Right lung (tissue), 5 donors: Measurements from ENCODE around the gene GKN2. TPM values are rescaled to one million over a fixed set of nuclear protein-coding genes. Genes with fewer than 3 reads are reported as not detected.
"Not testable (repeated sequence)": the region's sequence is repeated elsewhere in the genome, so short reads cannot be mapped to it uniquely, and the experiment has no call there.

Experiments used
- DNase-seq, 2 donors: peaks; one replicate each; pipeline ENCODE4 v3.0.0-alpha.2; 2013
- polyA plus RNA-seq, 5 donors: library from polyadenylated mRNA; unstranded; fragments of 120-200 nt; gene quantifications; one replicate each; pipeline versions ENCODE4 v1.2.1 to v1.2.3, GENCODE V29; 2013; ENCODE audit warnings: inconsistent platforms in 1 of 5, low replicate concordance in 1 of 5; ENCODE audit not compliant: insufficient read length in 5 of 5, insufficient read depth in 1 of 5

The GKN2 gene
- polyA plus RNA-seq, 5 donors, result 1.5 to 2.3 (median 1.9) TPM

- DNase-seq, result no peak
Measured at GRCh38 chr2:68964282-68964681, 11.6 kb upstream of the GKN2 start.

DNA sequence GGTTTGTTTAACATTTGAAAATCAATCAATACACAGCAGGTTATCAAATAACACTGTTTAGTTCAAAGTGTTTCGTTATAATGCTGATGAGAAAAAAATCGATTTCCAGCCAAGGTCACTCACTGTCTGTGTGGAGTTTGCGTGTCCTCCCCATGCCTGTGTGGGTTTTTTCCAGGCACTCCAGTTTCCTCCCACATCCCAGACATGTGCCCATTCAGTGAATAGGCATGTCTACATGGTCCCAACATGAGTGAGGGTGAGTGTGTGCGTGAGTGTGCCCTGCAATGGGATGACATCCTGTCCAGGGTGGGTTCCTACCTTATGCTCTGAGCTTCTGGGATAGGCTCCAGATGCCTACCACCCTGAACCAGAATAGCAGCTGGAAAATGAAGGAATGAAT is 8.7 kb upstream of the GKN2 start:
- DNase-seq, result no peak

DNA sequence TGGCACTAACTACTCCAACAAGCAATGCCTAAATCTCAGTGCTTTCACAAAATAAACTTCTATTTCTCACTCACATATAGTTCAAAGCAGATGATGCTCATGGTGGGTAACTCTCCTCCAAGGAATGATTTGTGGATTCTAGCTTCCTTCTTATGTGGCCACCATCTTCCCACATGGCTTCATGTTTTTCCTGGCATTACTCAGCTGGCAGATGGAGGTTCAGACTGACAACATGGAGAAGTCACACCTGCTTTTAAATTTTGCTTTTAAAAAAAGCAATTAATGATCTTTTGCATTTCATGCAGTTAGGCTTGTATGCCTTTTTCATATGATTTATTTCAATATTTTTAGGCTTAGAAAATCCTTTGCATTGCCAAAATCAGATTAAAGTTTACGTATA is 6.3 kb upstream of the GKN2 start:
- no peak for DNase-seq

DNA sequence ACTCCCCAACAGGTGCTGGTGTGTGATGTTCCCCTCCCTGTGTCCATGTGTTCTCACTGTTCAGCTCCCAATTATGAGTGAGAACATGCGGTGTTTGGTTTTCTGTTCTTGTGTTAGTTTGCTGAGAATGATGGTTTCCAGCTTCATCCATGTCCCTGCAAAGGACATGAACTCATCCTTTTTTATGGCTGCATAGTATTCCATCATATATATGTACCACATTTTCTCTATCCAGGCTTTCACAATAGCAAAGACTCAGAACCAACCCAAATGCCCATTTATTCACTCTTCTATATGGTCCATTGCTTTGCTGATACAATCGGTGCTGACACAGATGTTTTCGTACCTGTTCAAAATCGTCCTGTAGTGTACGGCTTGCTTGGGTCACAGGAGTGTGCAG is 2.7 kb upstream of the GKN2 start:
- DNase-seq, result not testable (repeated sequence)

DNA sequence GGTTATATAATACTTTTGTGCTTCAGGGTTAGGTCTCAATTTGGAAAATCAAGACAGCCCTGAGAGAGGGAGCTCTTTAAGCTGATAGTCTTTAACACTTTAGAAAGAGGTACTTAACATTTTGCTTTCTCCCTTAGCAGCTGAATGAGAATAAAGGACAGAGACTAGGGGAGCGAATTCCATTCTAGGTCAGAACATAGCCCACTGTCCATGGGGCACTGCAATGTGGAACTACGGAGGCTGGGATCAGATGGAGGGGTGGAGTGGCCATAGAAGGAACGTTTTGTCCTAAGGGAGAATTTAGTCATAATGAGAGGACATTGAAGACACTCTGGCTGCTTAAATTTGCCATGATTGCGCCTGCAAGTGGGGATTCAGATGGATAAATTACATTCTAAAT is 794 bp downstream of the GKN2 start:
- DNase-seq, result no peak

DNA sequence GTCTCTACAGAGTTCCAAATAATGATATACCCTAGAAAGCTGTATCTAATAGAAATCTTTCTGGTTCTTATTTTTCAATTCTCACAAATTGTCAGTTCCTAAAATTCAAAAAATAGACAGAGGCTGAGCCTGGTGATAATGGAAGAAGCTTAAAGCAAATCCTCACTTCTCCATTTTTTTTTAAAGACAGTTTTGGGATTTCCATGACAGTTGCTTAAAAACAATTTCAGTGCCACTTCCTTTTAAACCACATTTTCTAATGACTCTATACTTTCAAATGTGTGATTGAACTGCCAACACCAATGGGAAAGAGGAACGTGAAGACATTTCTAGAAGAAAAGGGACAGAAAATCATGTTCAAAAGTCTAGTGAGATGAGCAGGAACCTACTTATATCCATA is 4.0 kb downstream of the GKN2 start:
- no peak for DNase-seq

GRCh38 chr2:68946117-68946516 is 6.6 kb downstream of the GKN2 start:
- no peak for DNase-seq

DNA sequence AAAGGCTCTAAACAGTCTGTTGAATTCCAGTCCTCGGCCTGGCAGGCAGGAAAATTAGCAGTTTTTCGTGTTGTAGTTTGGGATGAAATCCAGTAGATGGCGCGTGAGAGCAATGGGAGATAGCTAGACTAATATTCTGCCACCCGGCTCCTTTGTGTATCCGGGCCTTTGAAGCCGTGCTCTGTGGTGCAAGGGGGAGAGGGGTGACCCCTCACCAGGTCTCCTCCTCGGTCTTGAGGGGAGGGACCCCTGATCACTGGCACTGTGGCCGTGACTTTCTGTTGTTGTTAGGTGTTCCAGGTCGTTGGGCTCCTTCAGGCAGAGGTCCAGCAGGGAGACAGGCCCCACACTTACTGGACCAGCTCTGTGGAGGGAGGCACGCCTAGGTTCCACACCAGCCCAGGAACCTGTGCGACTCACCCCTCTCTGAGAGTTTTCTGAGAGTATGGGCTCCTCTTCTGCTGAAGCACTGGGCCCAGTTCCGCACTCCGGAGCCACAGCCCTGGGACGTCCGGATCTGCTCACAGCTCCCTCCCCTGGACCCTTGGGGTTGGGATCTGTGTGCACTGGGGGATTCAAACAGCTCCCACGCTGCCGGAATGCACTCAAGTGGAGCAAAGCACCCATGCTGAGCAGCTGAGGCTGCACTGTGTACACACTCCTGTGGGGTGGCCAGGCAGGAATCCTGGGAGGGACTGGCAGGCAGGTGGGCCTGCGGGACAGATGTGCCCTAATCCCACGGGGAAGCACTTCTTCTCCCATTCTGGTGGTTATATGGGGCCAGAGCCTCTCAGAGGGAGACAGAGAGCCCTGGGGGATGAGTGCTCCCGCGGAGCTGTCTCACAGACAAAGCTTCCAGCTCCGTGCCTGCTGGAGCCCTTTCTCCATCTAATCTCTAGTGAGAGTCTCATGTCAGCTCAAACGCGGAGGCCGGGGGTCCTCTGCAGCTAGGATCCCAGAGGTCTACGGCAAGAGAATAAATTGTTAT is 8.8 kb downstream of the GKN2 start:
- DNase-seq, result peak; percentile 62 to 74

DNA sequence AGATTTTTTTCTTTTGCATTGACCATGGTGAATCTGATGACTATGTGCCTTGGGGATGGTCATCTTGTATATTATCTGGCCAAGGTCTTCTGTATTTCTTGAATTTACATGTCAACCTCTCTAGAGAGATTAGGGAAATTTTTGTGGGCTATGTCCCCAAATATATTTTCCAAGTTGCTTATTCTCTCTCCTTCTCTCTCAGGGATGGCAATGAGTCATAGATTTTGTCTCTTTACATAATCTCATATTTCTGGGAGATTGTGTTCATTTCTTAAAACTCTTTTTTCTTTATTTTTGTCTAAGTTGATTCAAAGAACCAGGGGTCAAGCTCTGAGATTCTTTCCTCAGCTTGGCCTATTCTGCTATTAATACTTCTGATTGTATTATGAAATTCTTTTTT is 9.9 kb downstream of the GKN2 start:
- no peak for DNase-seq

- DNase-seq, result no peak
Measured at GRCh38 chr2:68940369-68940768, 12.3 kb downstream of the GKN2 start.

DNA sequence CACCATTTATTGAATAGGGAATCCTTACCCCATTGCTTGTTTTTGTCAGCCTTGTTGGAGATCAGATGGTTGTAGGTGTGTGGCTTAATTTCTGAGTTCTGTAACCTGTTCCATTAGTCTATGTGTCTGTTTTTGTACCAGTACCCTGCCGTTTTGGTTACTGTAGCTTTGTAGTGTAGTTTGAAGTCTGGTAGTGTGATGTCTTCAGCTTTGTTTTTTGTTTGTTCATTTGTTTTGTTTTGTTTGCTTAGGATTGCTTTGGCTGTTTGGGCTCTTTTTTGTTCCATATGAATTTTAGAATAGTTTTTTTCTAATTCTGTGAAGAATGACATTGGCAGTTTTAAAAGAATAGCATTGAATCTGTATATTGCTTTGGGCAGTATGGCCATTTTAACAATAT is 12.7 kb downstream of the GKN2 start:
- DNase-seq, result no peak

DNA sequence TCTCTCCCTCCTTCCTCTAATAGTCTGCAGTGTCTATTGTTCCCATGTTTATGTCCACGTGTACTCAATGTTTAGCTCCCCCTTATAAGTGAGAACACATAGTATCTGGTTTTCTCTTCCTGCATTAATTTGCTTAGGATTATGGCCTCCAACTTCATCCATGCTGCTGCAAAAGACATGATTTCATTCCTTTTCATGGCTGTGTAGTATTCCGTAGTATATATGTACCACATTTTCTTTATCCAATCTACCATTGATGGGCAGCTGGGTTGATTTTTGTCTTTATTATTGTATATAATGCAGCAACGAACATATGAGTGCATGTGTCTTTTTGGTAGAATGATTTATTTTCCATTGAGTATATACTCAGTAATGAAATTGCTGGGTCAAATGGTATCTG is 13.8 kb downstream of the GKN2 start:
- no peak for DNase-seq

DNA sequence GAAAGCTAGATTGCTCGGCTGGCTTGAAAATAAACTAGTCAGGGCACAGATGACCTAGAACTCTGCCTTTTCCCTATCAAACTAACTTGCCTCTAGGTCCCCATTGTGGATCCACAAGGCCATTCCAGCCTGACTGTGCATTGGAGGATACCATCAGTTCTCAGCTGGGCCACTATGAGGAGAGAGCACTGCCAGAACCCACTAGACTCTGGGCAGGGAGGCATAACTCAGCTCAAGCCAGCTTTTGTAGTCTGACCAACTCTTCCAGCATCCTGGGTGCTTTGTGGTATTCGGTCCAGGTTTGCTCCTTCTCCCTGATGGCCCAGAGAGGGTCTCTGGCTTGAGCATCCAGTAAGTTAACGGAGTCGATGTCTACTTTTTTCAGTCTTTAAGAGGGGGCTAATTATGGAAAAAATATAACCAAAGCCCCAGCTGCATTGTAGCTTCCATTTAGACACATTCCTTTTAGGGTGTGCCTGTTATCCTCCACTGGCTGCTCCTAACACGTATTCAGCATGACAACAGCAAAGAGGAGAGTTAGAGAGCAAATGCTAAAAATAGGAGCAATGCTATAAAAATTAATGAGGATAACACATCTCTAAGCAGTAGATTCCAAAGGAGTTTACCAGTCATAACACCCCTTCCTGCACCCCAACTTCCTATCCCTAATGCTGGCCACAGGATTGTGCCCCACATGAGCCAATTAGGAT is 15.2 kb downstream of the GKN2 start:
- no peak for DNase-seq

GRCh38 chr2:68936889-68937288 is 15.8 kb downstream of the GKN2 start:
- DNase-seq, result no peak

DNA sequence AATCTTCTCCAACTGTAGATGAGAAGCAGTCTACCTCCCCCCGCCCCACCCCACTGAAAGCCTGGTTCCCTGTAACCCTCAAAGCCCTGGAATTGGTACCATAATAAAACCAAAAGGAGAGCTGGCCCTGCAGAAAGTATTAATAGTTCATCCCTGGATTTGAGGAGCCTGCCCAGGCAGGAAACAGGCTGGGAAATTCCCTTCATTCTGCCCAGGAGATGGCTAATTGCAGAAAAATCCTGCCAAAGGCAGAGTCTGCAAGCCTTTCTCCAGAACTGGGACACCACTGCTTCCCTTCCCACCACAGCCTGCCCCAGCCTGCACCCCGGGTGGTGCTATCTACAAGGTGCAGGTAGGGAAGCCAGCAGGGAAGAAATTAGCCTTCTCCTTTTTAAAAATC is 16.3 kb downstream of the GKN2 start:
- no peak for DNase-seq

GRCh38 chr2:68935471-68935870 is 17.2 kb downstream of the GKN2 start:
- no peak for DNase-seq

GRCh38 chr2:68934021-68934420 is 18.7 kb downstream of the GKN2 start:
- no peak for DNase-seq

GRCh38 chr2:68932402-68932801 is 20.3 kb downstream of the GKN2 start:
- no peak for DNase-seq

DNA sequence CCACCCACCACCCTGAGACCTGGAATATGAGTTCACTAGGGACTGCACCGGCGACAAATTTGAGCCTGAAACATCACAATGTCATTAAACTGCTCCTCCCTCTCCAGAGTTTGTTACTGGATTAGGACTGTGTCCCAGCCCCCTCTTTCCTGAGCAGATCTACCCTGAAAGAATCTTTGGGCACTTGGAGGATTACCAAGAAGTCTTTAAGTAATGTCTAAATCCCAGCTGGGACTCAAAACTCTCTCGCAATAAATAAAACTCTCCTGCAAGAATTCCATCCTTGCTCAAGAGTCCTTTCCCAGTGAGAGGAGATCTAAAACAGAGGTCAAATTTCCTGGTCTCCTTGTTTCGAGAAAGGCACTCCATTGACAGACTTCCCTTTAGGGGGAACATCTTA is 20.9 kb downstream of the GKN2 start:
- DNase-seq, result peak; percentile 73 to 75

DNA sequence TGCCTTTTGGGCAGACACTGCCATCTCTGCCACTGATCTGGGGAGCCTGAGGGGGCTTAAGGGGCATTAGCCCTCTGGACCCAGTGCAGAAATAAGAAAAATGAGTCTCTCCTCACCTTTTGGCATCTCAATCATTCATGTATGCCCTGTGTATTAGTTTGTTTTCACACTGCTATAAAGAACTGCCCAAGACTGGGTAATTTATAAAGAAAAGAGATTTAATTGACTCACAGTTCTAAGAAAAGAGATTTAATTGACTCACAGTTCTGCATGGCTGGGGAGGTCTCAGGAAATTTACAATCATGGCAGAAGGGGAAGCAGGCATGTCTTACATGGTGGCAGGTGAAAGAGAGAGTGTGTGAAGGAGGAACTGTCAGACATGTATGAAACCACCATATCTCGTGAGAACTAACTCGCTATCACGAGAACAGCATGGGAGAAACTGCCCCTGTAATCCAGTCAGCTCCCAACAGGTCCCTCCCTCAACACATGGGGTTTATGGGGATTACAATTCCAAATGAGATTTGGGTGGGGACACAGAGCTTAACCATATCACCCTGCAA is 21.5 kb downstream of the GKN2 start:
- no peak for DNase-seq

DNA sequence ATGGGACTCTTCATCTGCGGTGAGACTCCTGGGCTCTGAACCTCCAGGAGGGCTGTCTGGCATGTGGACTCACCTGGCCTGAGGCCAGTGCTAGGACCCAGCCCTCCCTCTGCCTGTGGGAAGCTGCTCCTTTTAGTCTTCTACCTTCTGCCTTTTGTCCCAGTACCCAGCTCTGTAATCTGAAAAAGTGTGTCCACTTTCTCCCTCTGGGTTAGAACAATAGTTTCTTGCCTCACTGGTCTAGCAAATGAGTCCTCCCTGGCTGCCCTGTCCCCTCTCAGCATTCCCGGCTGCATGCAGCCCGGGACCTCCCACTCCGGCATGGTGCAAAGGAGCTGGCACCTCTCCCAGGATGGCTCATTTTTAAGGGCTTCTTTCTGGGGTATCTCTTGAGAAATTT is 25.9 kb downstream of the GKN2 start:
- DNase-seq, result peak in 1 of 2 donors; percentile 22

DNA sequence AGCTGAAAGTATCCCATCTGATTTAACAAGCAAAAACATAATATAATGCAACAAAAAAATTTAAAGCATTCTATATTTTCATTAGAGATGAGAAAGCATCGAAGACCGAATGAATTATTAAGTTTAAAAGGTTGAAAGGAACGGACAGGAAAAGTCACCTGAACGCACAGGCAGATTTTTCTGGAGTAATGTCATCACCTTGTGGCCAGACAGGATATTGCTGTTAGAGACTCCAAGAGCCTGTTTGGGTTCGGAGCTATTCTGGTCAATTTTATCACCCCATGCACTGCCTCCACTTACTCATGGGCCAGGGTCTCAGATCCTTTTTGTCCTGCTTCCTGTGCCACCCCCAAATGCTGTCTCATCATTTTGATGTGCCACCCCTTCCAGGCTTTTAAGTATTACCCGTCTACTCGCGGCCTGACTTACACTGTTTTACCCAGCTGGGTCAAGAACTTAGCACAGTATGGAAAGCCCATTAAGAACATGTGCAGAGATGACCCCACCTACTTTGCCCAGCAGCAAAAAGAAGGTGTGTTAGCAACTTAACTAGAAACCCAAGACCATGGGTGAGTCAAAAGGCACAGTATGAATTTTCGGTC is 27.3 kb downstream of the GKN2 start:
- DNase-seq, result peak in 1 of 2 donors; percentile 35
